ENCODE measurements around the gene PHAF1. TPM values are rescaled to one million over a fixed set of nuclear protein-coding genes. Genes with fewer than 3 reads are reported as not detected.

PHAF1 gene
- total RNA-seq, 2 experiments from 2014 or later: 11.3 to 14.0 TPM

DNA sequence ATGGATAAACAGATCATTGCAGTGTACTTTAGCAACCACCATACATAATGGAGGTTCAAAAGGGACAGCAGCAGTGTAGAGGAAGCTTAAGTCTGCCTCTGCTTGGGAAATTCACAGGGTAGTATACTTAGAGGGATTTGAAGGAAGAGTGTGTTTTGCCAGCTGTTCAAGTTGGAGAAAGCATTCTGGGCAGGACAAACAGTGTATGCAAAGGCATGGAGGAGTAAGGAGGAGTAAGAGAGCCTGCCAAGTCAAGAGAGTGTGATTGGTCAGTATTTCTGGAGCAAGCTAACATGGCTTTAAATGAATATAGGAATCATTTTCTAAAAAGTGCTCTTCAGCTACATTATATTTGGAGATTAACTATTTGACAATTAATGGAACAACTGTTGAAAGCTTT lies 22.9 kb upstream of the PHAF1 start:
- ChIA-PET CTCF (interaction anchor here (0.9 to 2.3 kb wide), 6 partner anchors 14 to 128 kb away, joined by 3 to 8 read pairs (median 4); partner anchors contain the start of gene CES3), POLR2A (interaction anchor here (1.0 to 1.5 kb wide), 2 partner anchors 12 to 73 kb away, joined by 3 read pairs; no protein-coding TSS in a partner anchor)
- H3K4me3 Mint-ChIP-seq: no peak overlapping the region
- ATAC-seq: no peak
- TF ChIP-seq, protein P1, sequence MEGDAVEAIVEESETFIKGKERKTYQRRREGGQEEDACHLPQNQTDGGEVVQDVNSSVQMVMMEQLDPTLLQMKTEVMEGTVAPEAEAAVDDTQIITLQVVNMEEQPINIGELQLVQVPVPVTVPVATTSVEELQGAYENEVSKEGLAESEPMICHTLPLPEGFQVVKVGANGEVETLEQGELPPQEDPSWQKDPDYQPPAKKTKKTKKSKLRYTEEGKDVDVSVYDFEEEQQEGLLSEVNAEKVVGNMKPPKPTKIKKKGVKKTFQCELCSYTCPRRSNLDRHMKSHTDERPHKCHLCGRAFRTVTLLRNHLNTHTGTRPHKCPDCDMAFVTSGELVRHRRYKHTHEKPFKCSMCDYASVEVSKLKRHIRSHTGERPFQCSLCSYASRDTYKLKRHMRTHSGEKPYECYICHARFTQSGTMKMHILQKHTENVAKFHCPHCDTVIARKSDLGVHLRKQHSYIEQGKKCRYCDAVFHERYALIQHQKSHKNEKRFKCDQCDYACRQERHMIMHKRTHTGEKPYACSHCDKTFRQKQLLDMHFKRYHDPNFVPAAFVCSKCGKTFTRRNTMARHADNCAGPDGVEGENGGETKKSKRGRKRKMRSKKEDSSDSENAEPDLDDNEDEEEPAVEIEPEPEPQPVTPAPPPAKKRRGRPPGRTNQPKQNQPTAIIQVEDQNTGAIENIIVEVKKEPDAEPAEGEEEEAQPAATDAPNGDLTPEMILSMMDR (IDR thresholded peaks at IDR 0.05): no peak
- no peaks in the 10 kb centered on the region for H3K27me3 Mint-ChIP-seq
- H3K36me3 Mint-ChIP-seq (ENCODE audit: low read depth): peaks cover 16% of the 10 kb centered on the region
- no peaks in the 10 kb centered on the region for H3K9me3 Mint-ChIP-seq
- intact Hi-C loops (cut with micrococcal nuclease): no loop called here
- H3K27ac Mint-ChIP-seq: no peak overlapping the region
- H3K4me1 Mint-ChIP-seq (ENCODE audit: low read depth): peaks cover 6% of the 10 kb centered on the region
- DNase-seq: no peak

DNA sequence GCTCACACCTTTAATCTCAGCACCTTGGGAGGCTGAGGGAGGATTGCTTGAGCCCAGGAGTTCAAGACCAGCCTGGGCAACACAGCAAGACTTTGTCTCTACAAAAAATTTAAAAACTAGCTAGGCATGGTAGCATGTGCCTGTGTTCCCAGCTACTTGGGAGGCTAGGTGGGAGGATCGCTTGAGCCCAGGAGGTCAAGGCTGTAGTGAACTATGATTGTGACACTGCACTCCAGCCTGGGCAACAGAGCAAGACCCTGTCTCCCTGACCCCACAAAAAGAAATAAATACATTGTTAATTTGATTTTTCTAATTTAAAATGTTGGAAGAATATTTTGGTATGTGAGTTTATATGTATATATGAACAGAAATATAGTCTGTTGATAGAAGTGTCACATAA lies 22.4 kb upstream of the PHAF1 start:
- CTCF ChIA-PET: interaction anchor here (1.0 to 2.3 kb wide), 5 partner anchors 14 to 128 kb away, joined by 3 to 8 read pairs (median 4); no protein-coding TSS in a partner anchor
- H3K27ac Mint-ChIP-seq: no peak overlapping the region
- ATAC-seq: no peak

DNA sequence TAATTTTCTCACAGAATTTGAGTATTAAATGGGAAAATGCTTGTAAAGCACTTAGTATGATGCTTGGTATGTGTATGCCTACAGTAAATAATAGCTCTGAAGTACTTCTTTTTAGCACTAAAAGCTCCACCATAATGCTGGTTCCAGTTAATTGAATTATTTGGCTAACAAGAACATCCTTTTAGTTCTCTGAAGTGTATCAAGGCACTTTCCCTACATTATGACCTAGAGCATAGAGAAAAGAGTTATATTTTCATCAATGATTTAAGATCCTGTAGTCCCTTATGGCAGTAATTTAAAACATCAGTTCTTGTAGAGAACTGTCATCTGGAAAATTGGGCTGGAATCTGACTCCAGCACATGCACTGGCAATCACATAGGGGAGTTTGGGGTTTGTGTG lies 21.9 kb upstream of the PHAF1 start:
- CTCF ChIA-PET: interaction anchor here (1.1 to 2.3 kb wide), 4 partner anchors 13 to 71 kb away, joined by 3 to 8 read pairs (median 4); no protein-coding TSS in a partner anchor
- TF ChIP-seq, protein P1 (IDR thresholded peaks at IDR 0.05): no peak
- no peaks in the 10 kb centered on the region for H3K9me3 Mint-ChIP-seq
- H3K27me3 Mint-ChIP-seq: no peaks in the 10 kb centered on the region
- ATAC-seq (no peak), DNase-seq (no peak)
- no peak overlapping the region for H3K4me3 Mint-ChIP-seq
- H3K36me3 Mint-ChIP-seq (ENCODE audit: low read depth): peaks cover 19% of the 10 kb centered on the region
- intact Hi-C loops (cut with micrococcal nuclease): no loop called here
- POLR2A ChIA-PET: interaction anchor here (1.0 to 1.5 kb wide), 2 partner anchors 11 to 74 kb away, joined by 3 read pairs; no protein-coding TSS in a partner anchor
- peaks cover 10% of the 10 kb centered on the region for H3K4me1 Mint-ChIP-seq (ENCODE audit: low read depth)
- H3K27ac Mint-ChIP-seq: no peak overlapping the region

More for the DNA sequence above, 22.4 kb upstream of the PHAF1 start:
- Mint-ChIP-seq H3K9me3 (no peaks in the 10 kb centered on the region), H3K36me3 (ENCODE audit: low read depth) (peaks cover 19% of the 10 kb centered on the region), H3K4me1 (ENCODE audit: low read depth) (peaks cover 10% of the 10 kb centered on the region), H3K4me3 (no peak overlapping the region), H3K27me3 (no peaks in the 10 kb centered on the region)
- DNase-seq: no peak
- TF ChIP-seq, protein P1 (IDR thresholded peaks at IDR 0.05): no peak
- POLR2A ChIA-PET: interaction anchor here (1.0 to 1.5 kb wide), 2 partner anchors 12 to 74 kb away, joined by 3 read pairs; no protein-coding TSS in a partner anchor
- intact Hi-C loops (cut with micrococcal nuclease): no loop called here

DNA sequence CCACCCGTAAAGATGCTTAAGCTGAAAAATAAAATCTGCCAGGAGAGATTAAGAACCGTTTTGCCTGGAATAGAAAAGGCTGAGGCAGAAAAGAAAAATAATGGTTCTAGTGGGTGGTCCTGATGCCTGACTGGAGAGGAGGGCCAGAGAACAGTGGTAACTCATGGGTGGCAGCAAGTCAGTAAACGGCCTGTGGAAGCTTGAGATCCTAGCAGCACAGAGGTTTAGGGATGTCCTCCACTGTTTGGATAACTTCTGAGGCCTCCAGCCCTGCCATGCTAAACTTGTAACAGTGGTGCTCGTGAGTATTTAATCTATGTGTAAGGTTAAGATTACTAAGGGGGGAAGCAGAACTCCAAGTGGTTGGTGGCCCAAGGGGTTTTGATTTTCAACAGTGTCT lies 21.2 kb upstream of the PHAF1 start:
- Mint-ChIP-seq H3K9me3 (no peaks in the 10 kb centered on the region), H3K27ac (no peak overlapping the region), H3K27me3 (no peaks in the 10 kb centered on the region), H3K36me3 (ENCODE audit: low read depth) (peaks cover 22% of the 10 kb centered on the region), H3K4me1 (ENCODE audit: low read depth) (peaks cover 10% of the 10 kb centered on the region), H3K4me3 (no peak overlapping the region)
- ChIA-PET POLR2A (no interaction called here), CTCF (interaction anchor here (2.3 kb wide), 1 partner anchor 70 kb away, joined by 8 read pairs; no protein-coding TSS in a partner anchor)
- intact Hi-C loops (cut with micrococcal nuclease): no loop called here
- TF ChIP-seq, protein P1 (IDR thresholded peaks at IDR 0.05): no peak
- ATAC-seq (no peak), DNase-seq (no peak)

DNA sequence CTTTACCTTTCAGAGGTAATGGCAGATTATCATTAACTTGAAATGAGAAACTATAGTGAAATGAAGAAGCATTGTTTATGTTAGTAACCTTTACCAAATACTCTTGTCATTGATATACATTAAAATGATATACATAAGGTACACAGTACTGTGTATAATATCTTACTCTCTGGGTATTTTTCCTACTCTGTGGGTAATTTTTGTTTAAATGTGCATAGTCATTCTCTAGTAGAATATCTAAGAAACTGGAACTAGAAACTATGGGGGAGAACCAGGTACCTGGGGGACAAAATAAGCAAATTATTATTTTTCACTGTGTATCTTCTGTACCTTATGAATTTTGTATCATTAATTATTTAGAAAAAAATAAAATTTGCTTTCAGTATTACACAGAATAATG lies 20.6 kb upstream of the PHAF1 start:
- Mint-ChIP-seq H3K27me3 (no peaks in the 10 kb centered on the region), H3K4me3 (no peak overlapping the region), H3K4me1 (ENCODE audit: low read depth) (peaks cover 10% of the 10 kb centered on the region), H3K9me3 (no peaks in the 10 kb centered on the region), H3K36me3 (ENCODE audit: low read depth) (peaks cover 27% of the 10 kb centered on the region), H3K27ac (no peak overlapping the region)
- TF ChIP-seq, protein P1 (IDR thresholded peaks at IDR 0.05): no peak
- POLR2A ChIA-PET: no interaction called here
- no peak for ATAC-seq
- CTCF ChIA-PET: no interaction called here
- no peak for DNase-seq
- intact Hi-C loops (cut with micrococcal nuclease): no loop called here
